ENCODE data around the gene SPATS1.

SPATS1 gene

GRCh38 chr6:44373051-44373450, 30.6 kb downstream of the SPATS1 start:
- TF ChIP-seq CTCF (IDR thresholded peaks at IDR 0.05; ENCODE audit: low read depth, low read length), result no peak
- no peak for DNase-seq (ENCODE audit: low read depth, low spot score)
- in situ Hi-C loops (cut with HindIII; ENCODE audit: low sequenced_read_pairs), result no loop called here
- H3K4me3 ChIP-seq (ENCODE audit: low read depth, low read length), result no peak overlapping the region

DNA sequence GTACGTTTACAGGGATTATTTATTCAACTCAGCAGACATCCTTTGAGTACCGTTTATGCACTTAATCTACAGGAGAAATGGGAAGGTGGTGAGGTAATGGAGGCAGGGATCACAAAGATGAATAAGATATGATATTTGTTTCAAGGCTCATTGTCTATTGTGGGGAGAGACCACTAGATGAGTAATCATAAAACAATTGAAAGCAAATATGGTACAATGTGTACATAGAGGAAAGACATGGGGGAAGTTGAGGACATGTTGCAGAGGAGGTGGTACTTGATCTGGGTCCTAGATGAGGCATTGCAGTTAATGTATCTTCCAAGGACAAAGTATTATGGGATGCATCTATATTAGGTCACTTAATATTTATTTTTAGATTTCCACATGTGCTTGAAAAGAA, 31.3 kb downstream of the SPATS1 start:
- H3K4me3 ChIP-seq (ENCODE audit: low read depth, low read length), result no peak overlapping the region
- DNase-seq (ENCODE audit: low read depth, low spot score), result no peak
- in situ Hi-C loops (cut with HindIII; ENCODE audit: low sequenced_read_pairs), result no loop called here
- TF ChIP-seq CTCF (IDR thresholded peaks at IDR 0.05; ENCODE audit: low read depth, low read length), result no peak

- no peak for TF ChIP-seq CTCF (IDR thresholded peaks at IDR 0.05; ENCODE audit: low read depth, low read length)
- in situ Hi-C loops (cut with HindIII; ENCODE audit: low sequenced_read_pairs), result no loop called here
- no peak for DNase-seq (ENCODE audit: low read depth, low spot score)
- no peak overlapping the region for H3K4me3 ChIP-seq (ENCODE audit: low read depth, low read length)
These were observed 32.6 kb downstream of the SPATS1 start for GRCh38 chr6:44375071-44375470.

DNA sequence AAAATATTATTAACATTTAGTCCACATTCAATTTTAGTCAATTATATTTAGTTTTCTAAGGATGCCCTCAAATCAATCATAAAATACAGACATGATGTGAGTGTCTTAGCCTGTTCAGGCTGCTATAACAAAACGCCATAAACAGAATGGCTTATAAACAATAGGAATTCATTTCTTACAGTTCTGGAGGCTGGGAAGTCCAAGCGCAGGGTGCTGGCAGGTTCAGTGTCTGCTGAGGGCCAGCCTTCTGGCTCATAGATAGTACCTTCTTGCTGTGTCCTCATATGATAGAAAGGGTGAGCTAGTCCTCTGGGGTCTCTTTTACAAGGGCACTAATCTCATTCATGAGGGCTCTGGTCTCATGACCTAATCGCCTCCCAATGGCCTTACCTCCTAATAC, 35.0 kb downstream of the SPATS1 start:
- in situ Hi-C loops (cut with HindIII; ENCODE audit: low sequenced_read_pairs), result no loop called here
- no peak for TF ChIP-seq CTCF (IDR thresholded peaks at IDR 0.05; ENCODE audit: low read depth, low read length)

GRCh38 chr6:44377971-44378370, 35.5 kb downstream of the SPATS1 start:
- no peak for DNase-seq (ENCODE audit: low read depth, low spot score)
- no peak for TF ChIP-seq CTCF (IDR thresholded peaks at IDR 0.05; ENCODE audit: low read depth, low read length)
- in situ Hi-C loops (cut with HindIII; ENCODE audit: low sequenced_read_pairs), result no loop called here
- no peak overlapping the region for H3K4me3 ChIP-seq (ENCODE audit: low read depth, low read length)

More for the DNA sequence above, 35.0 kb downstream of the SPATS1 start:
- no peak overlapping the region for H3K4me3 ChIP-seq (ENCODE audit: low read depth, low read length)
- DNase-seq (ENCODE audit: low read depth, low spot score), result no peak

GRCh38 chr6:44381739-44382138, 39.3 kb downstream of the SPATS1 start:
- DNase-seq (ENCODE audit: low read depth, low spot score), result no peak
- in situ Hi-C loops (cut with HindIII; ENCODE audit: low sequenced_read_pairs), result no loop called here

More at GRCh38 chr6:44381739-44382138, 39.3 kb downstream of the SPATS1 start:
- H3K4me3 ChIP-seq (ENCODE audit: low read depth, low read length), result no peak overlapping the region
- no peak for TF ChIP-seq CTCF (IDR thresholded peaks at IDR 0.05; ENCODE audit: low read depth, low read length)
